ENCODE measurements around the gene INO80E.

INO80E gene

DNA sequence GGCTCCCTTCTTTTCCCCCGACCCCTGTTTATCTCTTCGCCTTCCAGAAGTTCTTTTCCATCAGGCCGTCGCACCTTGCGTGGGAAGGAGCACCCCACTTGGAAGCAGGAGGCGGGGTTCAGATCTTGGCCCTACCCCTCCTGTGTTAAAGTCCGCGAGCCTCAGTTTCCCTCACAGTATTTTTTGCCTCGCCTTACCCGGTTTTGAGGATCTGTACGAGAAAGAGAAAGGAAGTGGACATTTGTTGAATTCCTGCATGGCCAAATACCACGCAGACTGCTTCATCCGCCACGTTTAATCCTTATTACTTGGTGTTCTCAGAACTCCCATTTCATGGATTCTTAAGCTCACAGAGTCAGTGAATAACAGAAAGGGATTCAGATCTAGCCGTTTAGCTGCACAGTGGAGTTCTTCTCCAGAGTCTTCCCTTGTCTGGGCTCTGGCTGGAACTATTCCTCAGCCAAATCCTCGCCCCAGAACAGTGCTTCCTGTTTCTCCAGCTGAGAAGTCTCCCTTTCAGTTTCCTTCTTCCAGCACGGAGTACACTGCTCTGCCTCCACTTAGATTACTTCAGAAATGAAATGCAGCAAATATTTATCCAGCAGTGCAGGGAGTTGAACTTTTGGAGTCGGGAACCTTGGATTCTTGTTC, 33.6 kb upstream of the INO80E start:
- no peak for TF ChIP-seq ZFP30 (CRISPR knock-in tag; IDR thresholded peaks at IDR 0.05)
- TF ChIP-seq CSDC2 (CRISPR knock-in tag; IDR thresholded peaks at IDR 0.05): no peak
- no peak for TF ChIP-seq GLIS3 (CRISPR knock-in tag; IDR thresholded peaks at IDR 0.05)
- no peak for TF ChIP-seq ARNTL (CRISPR knock-in tag; IDR thresholded peaks at IDR 0.05; ENCODE audit: borderline replicate concordance, low read depth)
- no peak for TF ChIP-seq ZC3H10 (CRISPR knock-in tag; IDR thresholded peaks at IDR 0.05)
- no peak for TF ChIP-seq RARB (CRISPR knock-in tag; IDR thresholded peaks at IDR 0.05)
- no peak for TF ChIP-seq ZNF70 (CRISPR knock-in tag; IDR thresholded peaks at IDR 0.05)
- TF ChIP-seq OSR1 (CRISPR knock-in tag; IDR thresholded peaks at IDR 0.05): no peak
- peak; percentile 45 for ATAC-seq

GRCh38 chr16:29963021-29963743, 32.9 kb upstream of the INO80E start:
- TF ChIP-seq RARB (CRISPR knock-in tag; IDR thresholded peaks at IDR 0.05) (no peak), ESRRG (CRISPR knock-in tag; IDR thresholded peaks at IDR 0.05) (no peak), ZNF565 (CRISPR knock-in tag; conservative IDR thresholded peaks at IDR 0.05; ENCODE audit: low read depth) (no peak), ISL1 (CRISPR knock-in tag; IDR thresholded peaks at IDR 0.05) (no peak), ARNTL (CRISPR knock-in tag; IDR thresholded peaks at IDR 0.05; ENCODE audit: borderline replicate concordance, low read depth) (no peak), ZFP30 (CRISPR knock-in tag; IDR thresholded peaks at IDR 0.05) (no peak), ZNF70 (CRISPR knock-in tag; IDR thresholded peaks at IDR 0.05) (no peak), ZNF8 (CRISPR knock-in tag; IDR thresholded peaks at IDR 0.05) (no peak), PPARA (CRISPR knock-in tag; IDR thresholded peaks at IDR 0.05; ENCODE audit: borderline replicate concordance) (no peak), CSRNP3 (CRISPR knock-in tag; IDR thresholded peaks at IDR 0.05) (no peak), TOX (CRISPR knock-in tag; IDR thresholded peaks at IDR 0.05; ENCODE audit: borderline replicate concordance) (no peak), SNAI2 (CRISPR knock-in tag; IDR thresholded peaks at IDR 0.05) (no peak), TCF4 (CRISPR knock-in tag; IDR thresholded peaks at IDR 0.05; ENCODE audit: borderline replicate concordance) (no peak), CSDC2 (CRISPR knock-in tag; IDR thresholded peaks at IDR 0.05) (no peak), GLIS3 (CRISPR knock-in tag; IDR thresholded peaks at IDR 0.05) (no peak), ZFP3 (CRISPR knock-in tag; IDR thresholded peaks at IDR 0.05) (no peak)
- TF ChIP-seq, protein P1, sequence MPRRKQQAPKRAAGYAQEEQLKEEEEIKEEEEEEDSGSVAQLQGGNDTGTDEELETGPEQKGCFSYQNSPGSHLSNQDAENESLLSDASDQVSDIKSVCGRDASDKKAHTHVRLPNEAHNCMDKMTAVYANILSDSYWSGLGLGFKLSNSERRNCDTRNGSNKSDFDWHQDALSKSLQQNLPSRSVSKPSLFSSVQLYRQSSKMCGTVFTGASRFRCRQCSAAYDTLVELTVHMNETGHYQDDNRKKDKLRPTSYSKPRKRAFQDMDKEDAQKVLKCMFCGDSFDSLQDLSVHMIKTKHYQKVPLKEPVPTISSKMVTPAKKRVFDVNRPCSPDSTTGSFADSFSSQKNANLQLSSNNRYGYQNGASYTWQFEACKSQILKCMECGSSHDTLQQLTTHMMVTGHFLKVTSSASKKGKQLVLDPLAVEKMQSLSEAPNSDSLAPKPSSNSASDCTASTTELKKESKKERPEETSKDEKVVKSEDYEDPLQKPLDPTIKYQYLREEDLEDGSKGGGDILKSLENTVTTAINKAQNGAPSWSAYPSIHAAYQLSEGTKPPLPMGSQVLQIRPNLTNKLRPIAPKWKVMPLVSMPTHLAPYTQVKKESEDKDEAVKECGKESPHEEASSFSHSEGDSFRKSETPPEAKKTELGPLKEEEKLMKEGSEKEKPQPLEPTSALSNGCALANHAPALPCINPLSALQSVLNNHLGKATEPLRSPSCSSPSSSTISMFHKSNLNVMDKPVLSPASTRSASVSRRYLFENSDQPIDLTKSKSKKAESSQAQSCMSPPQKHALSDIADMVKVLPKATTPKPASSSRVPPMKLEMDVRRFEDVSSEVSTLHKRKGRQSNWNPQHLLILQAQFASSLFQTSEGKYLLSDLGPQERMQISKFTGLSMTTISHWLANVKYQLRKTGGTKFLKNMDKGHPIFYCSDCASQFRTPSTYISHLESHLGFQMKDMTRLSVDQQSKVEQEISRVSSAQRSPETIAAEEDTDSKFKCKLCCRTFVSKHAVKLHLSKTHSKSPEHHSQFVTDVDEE (CRISPR knock-in tag; IDR thresholded peaks at IDR 0.05): no peak
- TF ChIP-seq, protein P2, sequence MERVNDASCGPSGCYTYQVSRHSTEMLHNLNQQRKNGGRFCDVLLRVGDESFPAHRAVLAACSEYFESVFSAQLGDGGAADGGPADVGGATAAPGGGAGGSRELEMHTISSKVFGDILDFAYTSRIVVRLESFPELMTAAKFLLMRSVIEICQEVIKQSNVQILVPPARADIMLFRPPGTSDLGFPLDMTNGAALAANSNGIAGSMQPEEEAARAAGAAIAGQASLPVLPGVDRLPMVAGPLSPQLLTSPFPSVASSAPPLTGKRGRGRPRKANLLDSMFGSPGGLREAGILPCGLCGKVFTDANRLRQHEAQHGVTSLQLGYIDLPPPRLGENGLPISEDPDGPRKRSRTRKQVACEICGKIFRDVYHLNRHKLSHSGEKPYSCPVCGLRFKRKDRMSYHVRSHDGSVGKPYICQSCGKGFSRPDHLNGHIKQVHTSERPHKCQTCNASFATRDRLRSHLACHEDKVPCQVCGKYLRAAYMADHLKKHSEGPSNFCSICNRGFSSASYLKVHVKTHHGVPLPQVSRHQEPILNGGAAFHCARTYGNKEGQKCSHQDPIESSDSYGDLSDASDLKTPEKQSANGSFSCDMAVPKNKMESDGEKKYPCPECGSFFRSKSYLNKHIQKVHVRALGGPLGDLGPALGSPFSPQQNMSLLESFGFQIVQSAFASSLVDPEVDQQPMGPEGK (CRISPR knock-in tag; IDR thresholded peaks at IDR 0.05; ENCODE audit: borderline replicate concordance): no peak
- no peak for ATAC-seq

GRCh38 chr16:29968205-29968604, 27.8 kb upstream of the INO80E start:
- ATAC-seq: no peak
- TF ChIP-seq TCF4 (CRISPR knock-in tag; IDR thresholded peaks at IDR 0.05; ENCODE audit: borderline replicate concordance): no peak
- TF ChIP-seq RARB (CRISPR knock-in tag; IDR thresholded peaks at IDR 0.05): no peak
- TF ChIP-seq, protein P3, sequence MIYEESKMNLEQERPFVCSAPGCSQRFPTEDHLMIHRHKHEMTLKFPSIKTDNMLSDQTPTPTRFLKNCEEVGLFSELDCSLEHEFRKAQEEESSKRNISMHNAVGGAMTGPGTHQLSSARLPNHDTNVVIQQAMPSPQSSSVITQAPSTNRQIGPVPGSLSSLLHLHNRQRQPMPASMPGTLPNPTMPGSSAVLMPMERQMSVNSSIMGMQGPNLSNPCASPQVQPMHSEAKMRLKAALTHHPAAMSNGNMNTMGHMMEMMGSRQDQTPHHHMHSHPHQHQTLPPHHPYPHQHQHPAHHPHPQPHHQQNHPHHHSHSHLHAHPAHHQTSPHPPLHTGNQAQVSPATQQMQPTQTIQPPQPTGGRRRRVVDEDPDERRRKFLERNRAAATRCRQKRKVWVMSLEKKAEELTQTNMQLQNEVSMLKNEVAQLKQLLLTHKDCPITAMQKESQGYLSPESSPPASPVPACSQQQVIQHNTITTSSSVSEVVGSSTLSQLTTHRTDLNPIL (CRISPR knock-in tag; IDR thresholded peaks at IDR 0.05; ENCODE audit: low read depth): no peak
- no peak for TF ChIP-seq ZNF8 (CRISPR knock-in tag; IDR thresholded peaks at IDR 0.05)
- TF ChIP-seq ISL1 (CRISPR knock-in tag; IDR thresholded peaks at IDR 0.05): no peak
- TF ChIP-seq, protein P4, sequence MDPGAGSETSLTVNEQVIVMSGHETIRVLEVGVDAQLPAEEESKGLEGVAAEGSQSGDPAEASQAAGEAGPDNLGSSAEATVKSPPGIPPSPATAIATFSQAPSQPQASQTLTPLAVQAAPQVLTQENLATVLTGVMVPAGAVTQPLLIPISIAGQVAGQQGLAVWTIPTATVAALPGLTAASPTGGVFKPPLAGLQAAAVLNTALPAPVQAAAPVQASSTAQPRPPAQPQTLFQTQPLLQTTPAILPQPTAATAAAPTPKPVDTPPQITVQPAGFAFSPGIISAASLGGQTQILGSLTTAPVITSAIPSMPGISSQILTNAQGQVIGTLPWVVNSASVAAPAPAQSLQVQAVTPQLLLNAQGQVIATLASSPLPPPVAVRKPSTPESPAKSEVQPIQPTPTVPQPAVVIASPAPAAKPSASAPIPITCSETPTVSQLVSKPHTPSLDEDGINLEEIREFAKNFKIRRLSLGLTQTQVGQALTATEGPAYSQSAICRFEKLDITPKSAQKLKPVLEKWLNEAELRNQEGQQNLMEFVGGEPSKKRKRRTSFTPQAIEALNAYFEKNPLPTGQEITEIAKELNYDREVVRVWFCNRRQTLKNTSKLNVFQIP (CRISPR knock-in tag; IDR thresholded peaks at IDR 0.05; ENCODE audit: borderline replicate concordance, low read depth): no peak
- TF ChIP-seq ZC3H10 (CRISPR knock-in tag; IDR thresholded peaks at IDR 0.05): no peak
- TF ChIP-seq ZFP30 (CRISPR knock-in tag; IDR thresholded peaks at IDR 0.05): no peak
- TF ChIP-seq SNAI2 (CRISPR knock-in tag; IDR thresholded peaks at IDR 0.05): no peak
- TF ChIP-seq BACH2 (CRISPR knock-in tag; IDR thresholded peaks at IDR 0.05; ENCODE audit: borderline replicate concordance): no peak
- no peak for TF ChIP-seq GLIS3 (CRISPR knock-in tag; IDR thresholded peaks at IDR 0.05)
- TF ChIP-seq, protein P2 (CRISPR knock-in tag; IDR thresholded peaks at IDR 0.05; ENCODE audit: borderline replicate concordance): no peak
- TF ChIP-seq TOX (CRISPR knock-in tag; IDR thresholded peaks at IDR 0.05; ENCODE audit: borderline replicate concordance): no peak
